Stimulated activated CD8-positive, alpha-beta memory T cell treated with anti-CD3 and anti-CD28 coated beads, Interleukin-4, amount 100 ng/mL, for 48 hours (primary cell): ENCODE data around the gene CTSV.
A peak's percentile ranks its signal among the peaks of the same experiment; 100 is the strongest.
"Not testable (repeated sequence)": the region's sequence is repeated elsewhere in the genome, so short reads cannot be mapped to it uniquely, and the experiment has no call there.

Source experiments
- DNase-seq: peaks from one replicate; pipeline ENCODE4 v3.0.0-alpha.2; 2020

CTSV gene

GRCh38 chr9:97039514-97039860 lies 545 bp upstream of the CTSV start:
- DNase-seq: no peak

- not testable (repeated sequence) for DNase-seq
Measured at GRCh38 chr9:97023505-97023904, 15.4 kb downstream of the CTSV start.

- DNase-seq: peak; percentile 77
Measured at GRCh38 chr9:97013151-97014132, 25.5 kb downstream of the CTSV start.

GRCh38 chr9:97012617-97013016 lies 26.3 kb downstream of the CTSV start:
- DNase-seq: peak; percentile 29

GRCh38 chr9:97002195-97002594 lies 36.7 kb downstream of the CTSV start:
- DNase-seq: not testable (repeated sequence)

GRCh38 chr9:97001338-97001737 lies 37.6 kb downstream of the CTSV start:
- not testable (repeated sequence) for DNase-seq

- not testable (repeated sequence) for DNase-seq
Measured at GRCh38 chr9:97000139-97000787, 38.7 kb downstream of the CTSV start.

GRCh38 chr9:96999733-97000132 lies 39.2 kb downstream of the CTSV start:
- not testable (repeated sequence) for DNase-seq

GRCh38 chr9:96997009-96997701 lies 41.8 kb downstream of the CTSV start:
- not testable (repeated sequence) for DNase-seq

- DNase-seq: not testable (repeated sequence)
Measured at GRCh38 chr9:96994531-96995016, 44.4 kb downstream of the CTSV start.

- DNase-seq: not testable (repeated sequence)
Measured at GRCh38 chr9:96992303-96992702, 46.6 kb downstream of the CTSV start.

GRCh38 chr9:96989747-96990318 lies 49.1 kb downstream of the CTSV start:
- DNase-seq: not testable (repeated sequence)

GRCh38 chr9:96984887-96985286 lies 54.1 kb downstream of the CTSV start:
- DNase-seq: not testable (repeated sequence)

GRCh38 chr9:96984139-96984538 lies 54.8 kb downstream of the CTSV start:
- DNase-seq: not testable (repeated sequence)

GRCh38 chr9:96983496-96984122 lies 55.3 kb downstream of the CTSV start:
- DNase-seq: not testable (repeated sequence)
